Esophagus squamous epithelium (tissue), 5 donors: ENCODE data around the gene SPNS2. TPM values are rescaled to one million over a fixed set of nuclear protein-coding genes. Genes with fewer than 3 reads are reported as not detected.

ENCODE experiments used
- DNase-seq: peaks from one replicate; lab custom pipeline; 2025; lab: John Stamatoyannopoulos, UW
- H3K27ac ChIP-seq, 4 donors: fragments of 200-600 bp; sonication (generic); one replicate each; pipeline ENCODE4 v1.5.1; 2016 to 2019; ENCODE audit warnings: mild to moderate bottlenecking in 1 of 4
- H3K27me3 ChIP-seq, 4 donors: fragments of 200-600 bp; sonication (generic); 1 replicate in 3 of 4; 2 replicates in 1 of 4; pipeline versions ENCODE4 v1.5.1 to v1.6.0; 2017 to 2021; ENCODE audit warnings: antibody characterized with exemption in 1 of 4
- H3K36me3 ChIP-seq, 3 donors: fragments of 200-600 bp; sonication (generic); one replicate each; pipeline ENCODE4 v1.5.1; 2016 to 2019
- H3K4me1 ChIP-seq, 3 donors: fragments of 200-600 bp; sonication (generic); one replicate each; pipeline ENCODE4 v1.5.1; 2017 to 2019
- H3K4me3 ChIP-seq, 4 donors: fragments of 200-600 bp; sonication (generic); 1 replicate in 3 of 4; 2 replicates in 1 of 4; pipeline ENCODE4 v1.5.1; 2016 to 2019; ENCODE audit warnings: mild to moderate bottlenecking in 2 of 4, moderate library complexity in 1 of 4
- H3K9me3 ChIP-seq, 3 donors: fragments of 200-600 bp; sonication (generic); one replicate each; pipeline ENCODE4 v1.5.1; 2016 to 2019
- POLR2A ChIP-seq, 4 donors: fragments of 450-650 bp; IDR thresholded peaks; one replicate each; pipeline ENCODE4 v1.6.1; 2017; ENCODE audit warnings: antibody characterized with exemption in 4 of 4, mild to moderate bottlenecking in 4 of 4, moderate library complexity in 3 of 4
- WGBS, 2 donors: methylation state at CpG; one replicate each; pipeline ENCODE4 v1.1.5; 2018; 5-methylcytosine and 5-hydroxymethylcytosine counted together
- intact Hi-C: fragments of 100-400 bp; cut with DNase I; formaldehyde crosslinking; loops from one replicate; pipeline ENCODE4 v1.15.0; 2022
- total RNA-seq, 4 donors: library from RNA; depleted of rRNA; stranded (reverse); fragments of >200 nt; gene quantifications; one replicate each; pipeline ENCODE4 v1.1.0, GENCODE V29; 2016
- TF ChIP-seq, protein P1 (sequence below), 6 experiments: fragments of 450-650 bp in 4 of 6; fragments of 200-600 bp in 2 of 6; sonication (generic) in 2 of 6; IDR thresholded peaks; one replicate each; pipeline ENCODE4 v1.5.1; 2016 to 2019; ENCODE audit warnings: antibody characterized with exemption in 6 of 6, mild to moderate bottlenecking in 4 of 6, moderate library complexity in 4 of 6
- donor health status: DM: yes; HTN: yes; CAD: no.

SPNS2 gene
- total RNA-seq, 4 donors from 2014 or later, result 36.8 to 66.6 (median 47.6) TPM

DNA sequence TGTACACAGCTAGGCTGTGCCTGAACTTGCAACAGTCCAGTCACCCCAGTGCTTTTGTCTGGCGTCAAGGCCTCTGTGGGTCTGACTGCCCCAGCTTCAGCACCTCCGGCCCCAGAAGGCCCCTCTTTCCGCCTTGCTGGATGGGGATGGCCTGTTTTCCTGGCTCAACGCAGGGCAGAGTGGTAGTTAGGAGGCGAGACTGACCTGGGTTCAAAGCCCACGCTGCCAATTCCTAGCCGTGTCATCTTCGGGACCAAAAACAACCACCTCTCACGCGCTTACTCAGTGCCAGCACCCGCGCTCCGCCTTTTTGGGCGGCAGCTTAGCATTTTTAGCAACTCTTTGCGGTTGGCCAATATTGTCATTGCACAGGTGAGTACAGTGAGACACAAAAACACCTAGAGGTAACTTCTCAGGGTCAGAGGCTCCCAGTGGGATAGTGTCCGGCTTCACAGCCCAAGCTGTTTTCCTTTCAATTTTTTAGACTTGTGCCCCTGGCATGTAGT, 51.9 kb downstream of the SPNS2 start:
- no peak for DNase-seq
- no peaks in the 10 kb centered on the region for H3K27me3 ChIP-seq
- peaks cover 25 to 84% (median 69%) of the 10 kb centered on the region in 3 donors for H3K36me3 ChIP-seq
- TF ChIP-seq, protein P1, sequence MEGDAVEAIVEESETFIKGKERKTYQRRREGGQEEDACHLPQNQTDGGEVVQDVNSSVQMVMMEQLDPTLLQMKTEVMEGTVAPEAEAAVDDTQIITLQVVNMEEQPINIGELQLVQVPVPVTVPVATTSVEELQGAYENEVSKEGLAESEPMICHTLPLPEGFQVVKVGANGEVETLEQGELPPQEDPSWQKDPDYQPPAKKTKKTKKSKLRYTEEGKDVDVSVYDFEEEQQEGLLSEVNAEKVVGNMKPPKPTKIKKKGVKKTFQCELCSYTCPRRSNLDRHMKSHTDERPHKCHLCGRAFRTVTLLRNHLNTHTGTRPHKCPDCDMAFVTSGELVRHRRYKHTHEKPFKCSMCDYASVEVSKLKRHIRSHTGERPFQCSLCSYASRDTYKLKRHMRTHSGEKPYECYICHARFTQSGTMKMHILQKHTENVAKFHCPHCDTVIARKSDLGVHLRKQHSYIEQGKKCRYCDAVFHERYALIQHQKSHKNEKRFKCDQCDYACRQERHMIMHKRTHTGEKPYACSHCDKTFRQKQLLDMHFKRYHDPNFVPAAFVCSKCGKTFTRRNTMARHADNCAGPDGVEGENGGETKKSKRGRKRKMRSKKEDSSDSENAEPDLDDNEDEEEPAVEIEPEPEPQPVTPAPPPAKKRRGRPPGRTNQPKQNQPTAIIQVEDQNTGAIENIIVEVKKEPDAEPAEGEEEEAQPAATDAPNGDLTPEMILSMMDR (IDR thresholded peaks at IDR 0.05), result no peak
- TF ChIP-seq POLR2A (IDR thresholded peaks at IDR 0.05), result no peak
- H3K27ac ChIP-seq, result no peak overlapping the region
- intact Hi-C loops, result no loop called here
- 85 to 91% methylated on average over 13 of the region's 16 CpGs for WGBS, 2 donors
- H3K4me3 ChIP-seq, result no peak overlapping the region
- peaks cover 12 to 27% (median 13%) of the 10 kb centered on the region in 3 donors for H3K4me1 ChIP-seq
- H3K9me3 ChIP-seq, result no peaks in the 10 kb centered on the region

DNA sequence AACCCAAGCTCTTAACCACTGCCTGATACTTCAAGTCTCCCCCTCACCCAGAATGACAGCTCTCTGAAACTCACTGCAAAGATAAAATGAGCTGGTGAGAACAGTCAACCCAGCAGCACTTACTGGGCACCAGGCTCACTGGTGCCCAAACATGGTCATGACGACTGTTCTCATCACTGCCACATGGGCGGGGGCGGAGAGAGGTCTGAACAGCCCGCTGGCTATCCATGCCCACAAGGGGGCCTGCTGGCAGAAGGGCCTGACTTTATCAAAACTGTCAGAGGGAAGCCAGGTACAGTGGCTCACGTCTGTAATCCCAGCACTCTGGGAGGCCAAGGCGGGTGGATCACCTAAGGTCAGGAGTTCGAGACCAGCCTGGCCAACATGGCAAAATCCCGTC, 52.5 kb downstream of the SPNS2 start:
- DNase-seq, result no peak
- Histone ChIP-seq H3K9me3 (no peaks in the 10 kb centered on the region), H3K27me3 (no peaks in the 10 kb centered on the region), H3K36me3 (peaks cover 21 to 79% (median 65%) of the 10 kb centered on the region in 3 donors), H3K27ac (no peak overlapping the region), H3K4me1 (peaks cover 12 to 33% (median 18%) of the 10 kb centered on the region in 3 donors), H3K4me3 (no peak overlapping the region)
- TF ChIP-seq, protein P1 (IDR thresholded peaks at IDR 0.05), result no peak
- no peak for TF ChIP-seq POLR2A (IDR thresholded peaks at IDR 0.05)
- 88 to 98% methylated on average over 4 of the region's 8 CpGs for WGBS, 2 donors
- intact Hi-C loops, result no loop called here

DNA sequence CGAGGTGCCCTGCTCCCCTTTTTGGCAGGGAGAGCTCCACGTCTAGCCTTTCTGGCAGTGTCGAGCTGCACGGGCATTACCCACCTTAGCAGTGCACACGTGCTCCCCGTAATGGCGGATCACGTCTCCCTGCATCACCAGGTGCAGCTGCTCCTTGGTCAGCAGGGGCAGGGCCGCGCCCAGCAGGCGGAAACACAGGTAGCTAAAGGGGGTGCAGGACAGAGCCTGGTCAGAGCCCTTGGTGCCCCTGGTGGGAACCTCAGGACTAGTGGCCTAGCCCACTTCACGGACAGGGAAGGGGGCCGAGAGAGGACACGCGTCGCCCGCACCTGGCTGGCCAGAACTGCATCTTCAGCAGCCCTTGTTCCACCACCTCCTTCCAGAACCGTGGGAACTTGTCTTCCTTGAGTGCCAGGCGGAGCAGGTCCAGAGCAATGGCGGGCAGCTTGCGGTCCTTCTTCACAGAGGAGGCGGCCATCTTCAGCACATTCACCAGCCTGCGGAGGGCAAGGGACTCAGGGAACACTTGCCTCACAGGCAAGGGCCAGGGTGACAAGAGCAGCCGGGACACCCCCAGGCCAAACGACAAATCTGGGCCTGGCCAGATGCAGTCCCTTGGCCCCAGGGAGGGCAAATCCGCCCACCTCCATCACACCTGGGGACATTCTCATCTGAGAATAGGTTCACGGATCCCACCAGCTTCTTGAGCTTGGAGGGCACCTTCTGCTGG, 53.3 kb downstream of the SPNS2 start:
- intact Hi-C loops, result no loop called here
- no peaks in the 10 kb centered on the region for H3K9me3 ChIP-seq
- TF ChIP-seq, protein P1 (IDR thresholded peaks at IDR 0.05), result no peak
- TF ChIP-seq POLR2A (IDR thresholded peaks at IDR 0.05), result no peak
- DNase-seq, result no peak
- H3K36me3 ChIP-seq, result peaks cover 21 to 71% (median 61%) of the 10 kb centered on the region in 3 donors
- no peak overlapping the region for H3K27ac ChIP-seq
- WGBS, 2 donors, result 80 to 94% methylated on average over 1 to 5 of the region's 27 CpGs
- H3K4me1 ChIP-seq, result peaks cover 12 to 38% (median 18%) of the 10 kb centered on the region in 3 donors
- H3K27me3 ChIP-seq, result no peaks in the 10 kb centered on the region
- H3K4me3 ChIP-seq, result no peak overlapping the region

DNA sequence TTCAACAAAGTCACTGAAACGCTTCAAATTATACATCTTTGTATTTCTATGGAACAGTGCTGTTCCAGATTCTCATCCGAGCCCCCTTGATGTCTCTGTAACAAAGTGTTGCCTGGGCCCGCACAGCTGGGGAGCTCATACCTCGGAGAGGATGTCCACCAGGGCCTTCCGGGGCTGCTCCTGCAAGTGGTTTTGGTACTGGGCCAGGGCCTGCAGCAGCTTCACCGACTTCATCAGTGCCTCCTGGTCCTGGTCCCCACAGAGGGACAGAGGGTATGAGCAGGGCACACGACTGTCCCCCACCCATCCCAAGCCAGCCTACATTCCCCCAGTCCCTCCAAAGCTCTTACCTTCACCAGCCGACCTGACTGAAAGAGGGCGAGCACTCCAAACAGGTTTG, 55.0 kb downstream of the SPNS2 start:
- Histone ChIP-seq H3K9me3 (no peaks in the 10 kb centered on the region), H3K4me1 (peaks cover 12 to 44% (median 18%) of the 10 kb centered on the region in 3 donors), H3K36me3 (peaks cover 21 to 63% (median 44%) of the 10 kb centered on the region in 3 donors), H3K27ac (no peak overlapping the region), H3K27me3 (no peaks in the 10 kb centered on the region), H3K4me3 (peak overlapping the region in 2 of 4 donors; percentile 81 to 94)
- no peak for DNase-seq
- no peak for TF ChIP-seq POLR2A (IDR thresholded peaks at IDR 0.05)
- TF ChIP-seq, protein P1 (IDR thresholded peaks at IDR 0.05), result no peak
- 80 to 84% methylated on average over 5 of the region's 9 CpGs for WGBS, 2 donors
- intact Hi-C loops, result no loop called here

DNA sequence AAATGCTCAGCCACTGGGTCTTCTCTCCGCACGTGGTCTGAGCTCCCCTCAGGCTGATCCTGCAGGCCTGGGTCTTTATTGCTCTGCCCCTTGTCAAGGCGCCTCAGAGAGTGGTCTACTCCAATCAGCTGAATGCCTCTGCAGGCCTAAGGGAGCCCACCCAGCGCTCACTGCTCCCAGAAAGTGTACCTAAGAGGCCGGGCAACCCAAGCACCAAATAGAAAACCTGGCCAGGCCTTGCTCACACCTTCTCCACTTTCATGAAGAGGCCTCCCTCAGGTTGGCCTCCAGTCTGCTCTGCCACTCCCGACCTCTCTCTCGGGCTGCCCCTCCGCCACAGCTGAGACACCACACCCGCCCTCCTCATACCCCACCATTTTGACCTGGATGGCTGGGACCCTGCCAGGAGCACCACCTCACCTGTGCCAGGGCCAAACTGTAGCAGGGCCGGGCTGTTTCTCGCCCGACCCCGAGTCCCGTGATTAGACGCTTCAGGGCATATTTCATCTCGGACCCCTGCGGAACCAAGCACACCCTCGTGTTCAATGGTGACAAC, 55.8 kb downstream of the SPNS2 start:
- no peak for DNase-seq

More for the DNA sequence above, 55.8 kb downstream of the SPNS2 start:
- H3K36me3 ChIP-seq, result peaks cover 14 to 55% (median 36%) of the 10 kb centered on the region in 3 donors
- TF ChIP-seq, protein P1 (IDR thresholded peaks at IDR 0.05), result no peak
- H3K4me3 ChIP-seq, result peak overlapping the region; percentile 57 to 94 (median 84)
- H3K9me3 ChIP-seq, result no peaks in the 10 kb centered on the region
- intact Hi-C loops, result no loop called here
- H3K27ac ChIP-seq, result peak overlapping the region; percentile 76 to 89 (median 84)
- H3K4me1 ChIP-seq, result peaks cover 12 to 53% (median 22%) of the 10 kb centered on the region in 3 donors
- H3K27me3 ChIP-seq, result no peaks in the 10 kb centered on the region
- 10 to 15% methylated on average over 9 to 11 of the region's 18 CpGs for WGBS, 2 donors
